ENCODE data around the gene FHIT.

The FHIT gene

GRCh38 chr3:60650171-60650570, 601.1 kb downstream of the FHIT start:
- TF ChIP-seq, protein P1, sequence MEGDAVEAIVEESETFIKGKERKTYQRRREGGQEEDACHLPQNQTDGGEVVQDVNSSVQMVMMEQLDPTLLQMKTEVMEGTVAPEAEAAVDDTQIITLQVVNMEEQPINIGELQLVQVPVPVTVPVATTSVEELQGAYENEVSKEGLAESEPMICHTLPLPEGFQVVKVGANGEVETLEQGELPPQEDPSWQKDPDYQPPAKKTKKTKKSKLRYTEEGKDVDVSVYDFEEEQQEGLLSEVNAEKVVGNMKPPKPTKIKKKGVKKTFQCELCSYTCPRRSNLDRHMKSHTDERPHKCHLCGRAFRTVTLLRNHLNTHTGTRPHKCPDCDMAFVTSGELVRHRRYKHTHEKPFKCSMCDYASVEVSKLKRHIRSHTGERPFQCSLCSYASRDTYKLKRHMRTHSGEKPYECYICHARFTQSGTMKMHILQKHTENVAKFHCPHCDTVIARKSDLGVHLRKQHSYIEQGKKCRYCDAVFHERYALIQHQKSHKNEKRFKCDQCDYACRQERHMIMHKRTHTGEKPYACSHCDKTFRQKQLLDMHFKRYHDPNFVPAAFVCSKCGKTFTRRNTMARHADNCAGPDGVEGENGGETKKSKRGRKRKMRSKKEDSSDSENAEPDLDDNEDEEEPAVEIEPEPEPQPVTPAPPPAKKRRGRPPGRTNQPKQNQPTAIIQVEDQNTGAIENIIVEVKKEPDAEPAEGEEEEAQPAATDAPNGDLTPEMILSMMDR (IDR thresholded peaks at IDR 0.05; ENCODE audit: insufficient read depth, missing control alignments) = peak; percentile 2
- DNase-seq (ENCODE audit: insufficient read length, low spot score) (no peak), FAIRE-seq (no peak)

- no peak for DNase-seq (ENCODE audit: insufficient read length, low spot score)
- TF ChIP-seq, protein P1 (IDR thresholded peaks at IDR 0.05; ENCODE audit: insufficient read depth, missing control alignments) = no peak
- no peak for FAIRE-seq
Observed at GRCh38 chr3:60645801-60646200, 605.5 kb downstream of the FHIT start.

DNA sequence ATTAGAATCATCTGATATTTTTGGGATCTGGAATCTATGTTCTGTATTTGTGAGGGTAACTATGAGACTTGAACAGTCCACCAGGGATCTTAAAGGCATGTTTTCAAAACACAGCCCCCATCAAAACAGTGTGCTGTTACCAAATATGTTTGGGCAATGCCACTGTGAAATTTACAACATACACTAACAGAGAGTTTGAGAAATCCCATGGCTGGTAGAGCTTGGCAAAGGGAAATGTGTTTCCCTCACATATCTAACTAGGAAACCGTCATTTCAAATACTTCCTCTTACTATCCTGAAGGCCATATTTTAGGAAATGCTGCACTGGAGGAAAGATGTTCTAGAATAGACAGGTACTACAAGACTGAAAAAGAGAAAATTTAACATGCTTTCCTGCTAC, 607.4 kb downstream of the FHIT start:
- FAIRE-seq (no peak), DNase-seq (ENCODE audit: insufficient read length, low spot score) (no peak)
- TF ChIP-seq, protein P1 (IDR thresholded peaks at IDR 0.05; ENCODE audit: insufficient read depth, missing control alignments) = no peak

DNA sequence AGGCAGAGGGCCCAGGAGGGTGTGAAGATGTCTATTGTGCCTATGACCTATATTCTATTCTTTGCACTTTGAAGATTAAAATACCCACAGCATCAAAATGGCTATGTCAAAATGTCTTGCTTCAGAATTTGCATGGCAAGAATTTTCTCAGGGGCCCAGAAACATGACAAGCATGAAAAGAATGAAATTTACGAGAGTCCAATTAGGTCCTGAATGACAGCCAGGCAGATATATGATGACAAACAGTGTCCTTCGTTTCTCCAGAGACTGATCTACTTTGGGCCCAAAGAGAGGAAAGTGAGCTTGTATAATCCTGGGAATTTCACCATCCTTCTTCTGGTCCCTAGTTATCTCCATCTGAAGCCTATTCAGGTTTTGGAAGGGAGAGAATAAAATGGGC, 609.9 kb downstream of the FHIT start:
- no peak for FAIRE-seq
- DNase-seq (ENCODE audit: insufficient read length, low spot score) = no peak
- TF ChIP-seq, protein P1 (IDR thresholded peaks at IDR 0.05; ENCODE audit: insufficient read depth, missing control alignments) = no peak

- TF ChIP-seq, protein P1 (IDR thresholded peaks at IDR 0.05; ENCODE audit: insufficient read depth, missing control alignments) = no peak
Observed at GRCh38 chr3:60636846-60637245, 614.4 kb downstream of the FHIT start.

DNA sequence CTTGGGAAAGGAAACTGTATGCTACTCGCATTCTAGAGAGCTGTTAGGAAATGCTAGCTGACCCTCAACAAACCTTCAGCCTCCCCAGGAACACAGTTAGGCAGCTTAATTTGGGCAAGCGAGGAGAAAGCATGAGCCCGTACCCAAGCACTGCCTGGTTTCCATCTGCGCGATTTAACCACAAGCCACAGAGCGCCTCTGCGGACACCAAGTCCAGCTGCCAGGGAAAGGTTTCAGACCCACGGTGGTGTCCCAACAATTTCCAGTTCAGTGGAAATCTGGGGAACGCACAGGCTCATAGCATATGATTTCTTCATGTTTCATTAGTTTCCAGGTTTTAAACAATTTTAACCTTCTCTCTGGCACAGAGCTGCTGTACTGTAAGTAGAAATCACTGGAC, 617.6 kb downstream of the FHIT start:
- FAIRE-seq = no peak
- no peak for DNase-seq (ENCODE audit: insufficient read length, low spot score)
- TF ChIP-seq, protein P1 (IDR thresholded peaks at IDR 0.05; ENCODE audit: insufficient read depth, missing control alignments) = no peak

More at GRCh38 chr3:60636846-60637245, 614.4 kb downstream of the FHIT start:
- DNase-seq (ENCODE audit: insufficient read length, low spot score) = no peak
- no peak for FAIRE-seq

DNA sequence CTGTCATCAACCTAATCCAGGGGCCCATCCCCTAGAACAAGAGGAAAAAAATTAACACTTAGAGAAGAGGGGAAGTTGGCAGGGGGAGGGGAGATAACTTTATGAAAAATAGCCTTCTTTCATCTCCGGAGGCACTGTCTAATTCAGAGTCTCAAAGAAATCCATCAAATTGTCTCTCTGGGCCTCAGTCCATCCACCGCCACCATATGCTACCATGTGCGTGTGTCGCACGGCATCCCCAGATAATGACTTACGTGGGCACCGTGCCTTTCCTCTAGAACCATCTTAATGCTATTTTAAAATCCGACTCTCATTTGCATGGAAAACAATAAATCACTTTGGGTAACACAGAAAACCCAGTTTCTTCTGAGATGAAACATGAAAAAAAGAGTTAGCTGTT, 619.7 kb downstream of the FHIT start:
- TF ChIP-seq, protein P1 (IDR thresholded peaks at IDR 0.05; ENCODE audit: insufficient read depth, missing control alignments) = no peak
- no peak for FAIRE-seq
- DNase-seq (ENCODE audit: insufficient read length, low spot score) = no peak

Measured in D721Med (cell line).